Left hindlimb (tissue), 1 donor: ENCODE measurements around the gene CCNYL1.

Source experiments
- DNase-seq: peaks from one replicate; pipeline ENCODE4 v3.0.0-alpha.2; 2018

CCNYL1 gene

DNA sequence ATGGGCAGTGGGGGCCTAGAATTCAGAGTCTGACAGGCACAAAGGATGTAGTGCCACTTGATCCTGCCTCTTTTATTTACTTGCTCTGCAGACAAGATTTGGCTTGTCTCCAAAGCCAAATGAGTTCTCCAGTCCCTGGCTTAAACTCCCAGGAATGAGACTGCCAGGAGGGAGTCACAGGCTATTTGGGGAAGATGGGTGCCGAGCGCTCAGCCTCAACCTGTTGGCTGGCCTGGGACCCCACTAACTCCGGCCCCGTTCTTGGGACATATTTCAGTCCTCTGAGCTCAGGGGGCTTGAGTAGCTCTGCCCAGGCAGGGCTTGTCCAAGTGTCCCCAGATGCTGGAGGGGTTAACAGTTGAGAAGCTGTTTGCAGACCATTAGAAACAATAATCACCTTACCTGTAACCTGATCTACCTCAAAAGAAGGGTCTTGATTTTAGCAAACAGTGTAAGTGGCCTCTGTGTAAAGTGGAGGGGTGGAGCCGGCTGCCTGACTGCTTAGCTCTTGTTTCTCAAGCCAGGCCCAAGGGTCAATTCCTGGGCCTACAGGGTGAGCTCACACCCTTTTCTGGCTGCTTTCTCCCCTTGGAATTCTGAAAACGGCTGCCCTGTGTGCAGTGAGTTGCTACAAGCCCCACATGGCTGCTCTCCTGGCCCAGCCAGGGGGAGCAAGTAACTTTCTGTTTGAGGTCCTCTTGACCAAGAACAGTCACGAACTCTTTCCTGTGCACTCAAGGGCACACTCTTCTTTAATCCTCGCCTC, 85.3 kb downstream of the CCNYL1 start:
- no peak for DNase-seq

DNA sequence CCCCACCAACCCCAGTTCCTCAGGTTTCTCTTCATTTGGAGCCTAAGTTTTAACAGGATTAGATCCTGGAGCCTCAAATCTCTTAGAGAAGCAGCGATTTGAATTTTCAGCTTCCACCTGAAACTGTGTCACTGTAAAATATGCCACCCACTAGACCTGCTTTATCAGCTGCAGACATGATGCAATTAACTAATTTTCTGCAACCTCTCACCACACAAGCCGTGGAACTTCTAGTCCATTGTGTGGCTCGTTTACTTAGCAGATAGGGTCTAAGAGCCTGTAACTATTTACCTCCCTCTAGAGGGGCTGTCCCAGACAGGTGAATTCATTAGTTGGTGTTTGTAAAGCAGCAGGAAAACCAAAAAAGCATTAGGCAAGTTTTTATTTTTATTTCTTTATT, 89.8 kb downstream of the CCNYL1 start:
- DNase-seq, result no peak

DNA sequence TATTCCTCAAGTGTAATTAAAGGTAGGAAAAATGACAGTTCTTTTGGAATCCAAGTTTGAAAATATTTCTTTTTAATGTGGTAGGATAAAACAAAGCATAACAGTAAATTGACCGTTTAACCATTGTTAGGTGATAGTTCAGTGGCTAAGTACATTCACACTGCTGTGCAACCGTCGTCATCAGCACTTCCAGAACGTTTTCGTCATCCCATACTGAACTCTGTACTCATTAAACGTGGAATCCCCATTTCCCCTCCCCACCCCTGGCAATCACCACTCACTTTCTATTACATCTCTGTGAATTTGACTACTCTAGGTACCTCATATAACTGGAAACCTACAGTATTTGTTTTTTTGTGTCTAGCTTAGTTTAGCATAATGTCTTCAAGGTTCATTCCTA, 91.2 kb downstream of the CCNYL1 start:
- DNase-seq, result no peak
